HG03135 (cell line): ENCODE measurements around the gene PNLIPRP2.

Experiments used
- ATAC-seq: cut with Tn5 transposase; IDR thresholded peaks from one replicate; pipeline ENCODE4 v1.9.1; 2021; ENCODE audit warnings: mild to moderate bottlenecking, moderate library complexity; ENCODE audit not compliant: unreplicated experiment

Gene PNLIPRP2

DNA sequence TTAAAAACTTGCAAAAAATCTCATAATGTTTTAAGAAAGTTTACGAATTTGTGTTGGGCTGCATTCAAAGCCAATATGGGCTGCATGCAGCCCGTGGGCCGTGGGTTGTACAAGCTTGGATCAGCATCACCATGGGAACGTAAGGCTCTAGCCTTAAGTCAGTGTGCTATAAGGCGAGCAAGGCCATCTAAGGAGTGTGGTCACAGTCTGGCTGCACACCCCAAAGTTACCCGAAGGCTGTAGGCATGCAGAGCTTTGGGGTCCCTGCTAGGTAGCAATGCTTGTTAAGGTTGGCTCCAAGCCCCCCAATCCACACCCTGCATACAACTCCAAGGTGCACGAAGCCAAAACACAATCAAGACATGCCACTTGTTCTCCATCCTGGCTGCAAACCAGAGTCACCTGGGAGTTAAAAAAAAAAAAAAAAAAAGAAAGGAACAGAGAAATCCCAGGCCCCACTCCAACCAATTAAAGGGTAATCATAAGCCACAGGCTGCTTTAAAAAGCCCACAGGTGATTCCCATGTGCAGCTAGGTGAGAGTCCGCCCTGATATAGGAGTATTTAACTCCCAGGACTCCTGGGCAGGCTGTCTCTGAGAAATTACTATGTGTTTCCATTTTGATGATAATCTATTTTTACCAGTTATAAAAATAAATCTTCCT is 8.5 kb upstream of the PNLIPRP2 start:
- no peak for ATAC-seq

DNA sequence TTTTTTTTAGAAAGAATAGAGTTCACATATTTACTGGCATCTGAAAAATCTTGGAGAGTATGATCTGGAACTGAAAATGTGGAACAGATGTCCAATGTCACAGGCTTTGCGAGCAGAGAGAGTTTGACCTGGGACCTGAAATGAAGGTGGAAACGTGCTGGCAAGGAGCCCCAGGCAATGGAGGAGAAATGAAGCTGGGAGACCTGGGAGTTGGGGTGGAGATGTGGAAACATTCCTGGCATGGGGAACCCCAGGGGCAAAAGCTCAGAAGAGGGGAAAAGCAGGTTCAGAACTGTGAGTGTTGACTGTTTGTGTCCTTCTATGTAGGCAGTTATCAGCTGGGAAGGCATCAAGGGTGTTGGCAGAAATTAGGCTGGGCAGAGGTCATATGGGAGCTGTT is 7.3 kb upstream of the PNLIPRP2 start:
- no peak for ATAC-seq

DNA sequence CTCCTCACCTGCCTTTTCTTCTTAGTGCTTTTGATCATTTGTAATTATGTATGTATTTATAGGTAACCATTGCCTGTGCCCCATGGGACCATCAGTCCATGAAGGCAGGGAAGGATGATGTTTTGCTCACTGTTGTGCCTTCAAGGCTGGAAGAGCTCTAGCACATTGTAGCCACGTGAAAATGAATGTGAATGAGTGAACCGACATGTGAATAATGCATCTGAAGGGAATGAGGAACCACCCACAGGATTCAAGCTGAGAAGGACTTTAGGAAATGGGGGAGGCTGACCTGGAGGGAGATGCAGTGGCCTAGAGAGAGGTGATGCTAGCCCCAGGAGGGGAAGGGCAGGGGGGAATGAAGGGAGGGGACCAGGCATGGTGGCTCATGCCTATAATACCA is 6.0 kb upstream of the PNLIPRP2 start:
- no peak for ATAC-seq

DNA sequence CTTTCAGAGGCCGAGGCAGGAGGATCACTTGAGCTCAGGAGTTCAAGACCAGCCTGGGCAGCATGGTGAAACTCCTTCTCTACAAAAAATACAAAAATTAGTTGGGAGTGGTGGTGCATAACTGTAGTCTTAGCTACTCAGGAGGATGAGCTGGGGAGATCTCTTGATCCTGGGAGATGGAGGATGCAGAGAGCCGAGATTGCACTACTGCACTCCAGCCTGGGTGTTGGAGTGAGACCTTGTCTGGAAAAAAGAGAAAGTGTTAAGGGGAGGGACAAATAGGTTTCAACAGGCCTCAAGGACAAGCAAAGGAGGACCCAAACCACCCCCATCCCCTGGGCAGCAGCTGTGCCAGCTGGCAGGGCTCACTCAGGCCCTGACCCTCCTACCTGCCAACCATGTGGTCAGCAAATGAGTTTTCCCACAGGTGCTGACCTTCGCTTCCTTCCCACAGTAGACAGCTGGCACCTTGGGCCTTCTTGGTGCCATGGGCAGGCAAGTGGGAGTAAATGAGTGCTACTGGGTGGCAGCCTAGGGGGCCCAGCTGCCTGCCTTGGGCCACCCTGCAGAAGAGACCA is 5.5 kb upstream of the PNLIPRP2 start:
- no peak for ATAC-seq

DNA sequence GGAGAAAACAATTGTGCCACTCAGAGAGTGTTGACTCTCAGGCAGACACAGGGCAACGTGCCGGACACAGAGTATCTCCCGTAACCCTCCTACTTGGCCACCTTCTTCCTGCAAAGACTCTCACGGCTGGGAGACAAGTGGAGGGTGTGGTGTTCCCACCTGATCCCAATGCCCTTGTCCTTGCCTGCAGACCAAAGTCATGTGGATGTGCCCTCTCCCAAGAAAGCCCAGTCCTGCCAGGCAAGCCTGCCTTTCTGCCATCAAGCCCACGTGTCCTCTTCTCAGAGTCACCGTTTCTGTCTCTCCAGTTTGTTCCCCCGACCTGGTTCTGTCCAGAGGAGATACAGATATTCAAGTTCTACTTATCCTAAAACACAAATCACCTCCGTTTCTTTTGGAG is 723 bp downstream of the PNLIPRP2 start:
- ATAC-seq: no peak

DNA sequence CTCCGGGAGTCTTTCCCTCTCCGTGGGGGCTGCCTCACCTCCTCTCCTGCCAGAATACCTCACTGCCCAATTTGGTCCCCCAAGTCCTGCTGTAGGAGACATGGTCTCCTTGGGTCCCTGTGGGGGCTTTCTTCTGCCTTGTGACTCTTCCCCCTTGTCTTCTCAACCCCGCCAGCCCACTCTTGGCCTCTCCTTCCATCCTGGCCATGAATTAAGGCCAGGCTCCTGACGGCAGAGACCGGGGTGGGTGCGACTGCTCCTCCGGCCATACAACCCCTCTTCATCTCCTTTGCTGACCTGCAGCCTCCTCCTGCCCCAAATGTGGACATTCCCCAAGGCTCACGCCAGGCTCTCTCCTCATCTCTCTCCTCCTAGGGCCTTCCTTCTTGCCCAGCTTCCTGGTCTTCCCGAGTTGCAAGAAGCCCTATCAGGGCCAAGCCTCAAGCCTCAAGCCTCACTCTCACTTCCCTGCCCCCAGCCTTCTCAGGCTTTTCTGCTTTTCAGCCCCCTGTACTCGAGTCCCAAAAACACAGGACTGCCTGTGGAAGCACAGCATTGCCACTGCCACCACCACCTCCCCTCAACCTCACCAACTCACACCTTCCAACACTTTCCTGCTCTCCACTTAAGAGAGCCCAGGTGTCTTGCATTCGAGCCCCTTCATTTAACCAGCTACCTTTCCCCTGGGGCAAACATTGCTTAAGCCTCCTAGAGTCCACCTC is 1.3 kb downstream of the PNLIPRP2 start:
- no peak for ATAC-seq

DNA sequence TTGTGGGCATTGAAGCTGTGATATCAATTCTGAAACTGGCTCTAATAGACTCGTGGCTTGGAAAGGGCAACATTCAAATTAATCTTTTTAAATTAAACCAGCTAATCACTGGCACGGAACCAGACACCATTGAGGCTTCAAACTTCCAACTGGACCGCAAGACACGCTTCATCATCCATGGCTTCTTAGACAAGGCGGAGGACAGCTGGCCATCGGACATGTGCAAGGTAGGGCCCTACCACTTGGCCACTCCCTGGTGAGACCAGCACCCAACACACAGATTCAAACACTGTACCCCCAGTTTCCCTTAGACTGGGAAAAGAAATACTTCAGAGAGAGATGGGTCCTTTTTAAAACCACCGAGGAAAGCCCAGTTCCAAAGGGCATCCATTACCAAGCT is 5.1 kb downstream of the PNLIPRP2 start:
- no peak for ATAC-seq

DNA sequence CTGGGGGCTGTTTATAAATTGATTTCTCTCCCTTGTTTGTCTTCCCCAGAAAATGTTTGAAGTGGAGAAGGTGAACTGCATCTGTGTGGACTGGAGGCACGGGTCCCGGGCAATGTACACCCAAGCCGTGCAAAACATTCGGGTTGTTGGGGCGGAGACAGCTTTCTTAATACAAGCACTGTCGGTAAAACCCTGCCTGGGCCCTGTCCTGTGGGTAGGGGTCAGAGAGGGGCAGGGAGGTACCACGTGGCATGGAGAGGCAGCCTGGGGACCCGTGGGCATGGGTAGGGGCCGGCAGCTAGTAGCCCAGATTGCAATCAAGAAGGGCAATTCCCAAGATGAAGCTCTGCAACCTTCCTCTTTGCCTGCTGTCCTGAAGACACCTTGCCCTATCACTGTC is 6.1 kb downstream of the PNLIPRP2 start:
- ATAC-seq: no peak

DNA sequence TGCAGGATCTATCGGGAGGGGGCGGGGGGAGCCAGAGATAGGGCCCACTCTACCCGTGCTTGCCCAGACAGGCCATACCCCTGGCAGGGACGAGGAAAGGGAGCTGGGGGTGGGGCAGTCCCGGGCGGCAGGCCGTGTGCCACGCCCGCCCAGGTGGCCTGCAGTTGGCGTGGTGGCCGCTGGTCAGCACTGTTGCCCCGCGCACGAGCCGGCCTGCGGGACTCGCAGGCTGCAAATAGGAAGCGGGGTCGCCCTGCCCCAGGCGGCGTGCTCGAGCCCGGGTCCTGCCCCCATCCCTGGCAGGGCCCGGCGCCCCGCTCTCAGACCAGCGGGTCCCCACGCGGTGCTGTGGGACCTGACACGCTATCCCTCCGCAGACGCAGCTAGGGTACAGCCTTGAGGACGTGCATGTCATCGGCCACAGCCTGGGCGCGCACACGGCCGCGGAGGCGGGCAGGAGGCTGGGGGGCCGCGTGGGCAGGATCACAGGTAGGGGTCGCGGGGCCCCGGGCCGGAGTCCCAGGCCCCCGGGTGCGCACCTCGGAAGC is 6.7 kb downstream of the PNLIPRP2 start:
- no peak for ATAC-seq

DNA sequence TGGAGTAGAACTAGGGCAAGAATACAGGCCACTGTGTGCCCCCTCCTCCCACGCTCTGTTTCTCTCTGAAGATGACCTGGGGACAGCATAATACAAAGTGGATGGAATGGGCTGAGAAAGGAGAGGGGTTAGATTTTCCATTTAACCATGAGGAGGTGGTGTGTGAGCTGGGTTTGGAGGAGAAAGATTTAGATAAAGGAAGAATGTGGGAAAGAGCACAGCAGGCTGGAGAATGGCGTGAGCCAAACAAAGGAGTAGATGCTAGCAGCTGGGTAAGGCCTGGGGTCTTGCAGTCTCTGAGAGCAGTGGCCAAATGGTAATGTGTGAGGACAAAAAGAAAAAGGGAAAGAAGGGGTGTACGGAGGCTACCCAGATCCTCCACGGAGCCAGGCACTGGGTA is 8.6 kb downstream of the PNLIPRP2 start:
- ATAC-seq: no peak

DNA sequence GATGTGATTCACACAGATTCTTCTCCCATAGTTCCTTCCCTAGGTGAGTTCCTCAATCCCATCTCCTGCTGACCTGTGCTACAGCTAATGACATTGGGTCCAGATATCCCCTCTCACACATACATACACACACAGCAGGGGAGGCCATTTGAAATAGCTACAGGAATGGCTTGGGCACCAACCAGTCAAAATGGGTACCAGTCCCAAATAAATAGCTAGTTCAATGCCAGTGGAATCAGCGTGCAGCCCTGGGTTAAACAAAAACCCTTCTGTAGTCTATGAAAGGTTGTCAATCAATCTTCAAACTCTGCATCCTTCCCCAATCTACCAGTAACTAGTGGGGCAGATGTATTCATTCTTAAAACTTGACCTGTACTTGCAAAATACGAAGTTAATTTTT is 9.3 kb downstream of the PNLIPRP2 start:
- ATAC-seq: no peak

DNA sequence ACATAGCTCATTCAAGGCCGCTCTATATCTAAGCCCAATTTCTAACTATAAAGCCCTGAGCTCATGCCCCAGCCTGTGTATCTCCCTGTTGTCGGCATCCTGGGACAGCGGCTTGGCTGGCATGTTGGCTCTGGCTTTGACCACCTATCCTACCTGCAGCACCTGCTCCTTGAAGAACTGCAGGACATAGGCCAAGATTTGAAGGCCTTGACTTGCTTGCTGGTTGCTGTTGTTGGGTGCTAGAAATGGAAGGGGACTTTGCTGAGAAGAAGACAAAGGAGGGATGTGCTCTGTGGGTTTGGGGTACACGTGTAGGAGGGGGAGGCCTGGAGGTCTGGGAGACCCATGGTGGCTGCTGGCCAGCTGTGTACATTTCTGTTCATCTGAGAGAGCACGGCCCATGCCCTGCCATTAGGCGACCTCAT is 11.1 kb downstream of the PNLIPRP2 start:
- ATAC-seq: no peak

DNA sequence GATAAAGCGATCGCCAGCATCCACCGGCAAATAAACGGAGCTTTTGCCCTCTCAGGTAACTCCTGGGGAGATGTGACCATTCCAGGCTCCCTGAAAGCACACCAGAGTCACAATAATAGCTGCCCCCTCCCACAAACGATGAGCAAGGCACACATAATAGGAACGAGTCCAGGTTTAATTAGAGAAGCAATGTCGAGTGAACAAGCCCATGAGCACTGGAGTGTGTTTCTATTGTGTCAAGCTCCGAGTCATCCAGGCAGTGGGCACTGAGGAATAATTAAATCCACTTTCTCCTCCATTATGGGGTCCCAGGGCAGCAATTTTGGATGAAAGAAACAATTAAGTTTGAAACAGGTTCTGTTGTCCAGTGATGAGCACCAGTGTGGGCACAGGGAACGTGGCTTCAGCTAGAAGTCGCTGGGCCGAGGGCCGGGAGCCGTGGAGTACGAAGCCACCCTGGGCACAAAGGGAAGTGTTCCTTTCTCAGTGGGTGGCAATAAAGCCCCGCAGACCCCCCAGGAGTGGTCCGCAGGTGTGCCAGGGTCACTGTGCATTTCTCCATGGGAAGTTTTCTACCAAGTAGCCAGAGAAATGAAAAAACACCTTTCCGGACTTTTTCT is 12.0 kb downstream of the PNLIPRP2 start:
- ATAC-seq: no peak

DNA sequence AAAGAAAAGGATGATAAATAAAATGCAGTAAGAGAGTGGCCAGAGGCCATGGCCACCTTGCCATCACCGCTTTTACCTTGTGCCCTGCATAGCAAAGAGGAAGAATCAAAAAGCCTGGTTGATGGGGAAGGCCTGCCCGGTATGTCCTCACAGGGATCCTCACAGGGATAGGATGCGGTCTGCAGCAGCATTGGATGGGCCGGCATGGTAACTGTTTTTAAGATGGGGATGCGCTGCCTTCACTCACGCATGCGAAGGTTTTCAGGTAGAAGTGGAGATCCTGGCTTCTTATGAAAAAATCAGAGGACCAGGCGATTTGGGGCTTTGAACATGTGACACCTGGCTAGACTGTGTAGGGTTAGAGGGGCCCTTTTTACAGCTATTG is 12.5 kb downstream of the PNLIPRP2 start:
- no peak for ATAC-seq

DNA sequence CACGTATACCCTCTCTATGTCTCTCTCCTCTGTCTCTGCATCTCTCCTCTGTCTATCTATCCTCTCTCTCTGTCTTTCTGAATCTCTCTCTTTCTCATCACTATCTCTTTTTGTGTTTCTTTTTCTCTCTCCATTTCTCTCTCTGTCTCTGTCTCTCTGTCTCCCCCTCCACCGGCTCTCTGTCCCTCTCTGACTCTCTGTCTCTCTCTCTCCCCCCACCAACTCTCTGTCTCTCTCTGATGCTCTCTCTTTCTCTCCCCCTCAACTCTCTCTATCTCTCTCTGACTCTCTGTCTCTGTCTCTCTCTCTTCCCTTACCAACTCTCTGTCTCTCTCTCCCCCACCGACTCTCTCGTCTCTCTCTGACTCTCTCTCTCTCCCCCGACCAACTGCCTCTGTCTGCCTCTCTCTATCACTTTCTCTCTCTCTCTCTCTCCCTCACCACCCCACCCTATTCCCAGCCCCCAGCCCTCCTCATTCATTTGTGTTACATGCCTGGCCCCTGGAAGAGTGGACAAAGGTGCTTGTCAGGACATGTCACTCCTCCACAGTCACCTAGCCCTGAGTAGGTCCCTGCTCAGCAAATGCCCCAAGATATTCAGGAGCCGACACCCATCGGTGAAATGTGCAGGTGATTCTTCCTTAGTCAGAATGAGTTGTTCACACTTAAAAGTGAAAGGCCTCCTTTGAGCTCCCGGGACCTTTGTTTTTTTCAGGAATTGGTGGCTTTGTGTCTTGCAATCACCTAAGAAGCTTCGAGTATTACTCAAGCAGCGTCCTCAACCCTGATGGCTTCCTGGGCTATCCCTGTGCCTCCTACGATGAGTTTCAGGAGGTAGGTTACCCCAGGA is 13.6 kb downstream of the PNLIPRP2 start:
- no peak for ATAC-seq

DNA sequence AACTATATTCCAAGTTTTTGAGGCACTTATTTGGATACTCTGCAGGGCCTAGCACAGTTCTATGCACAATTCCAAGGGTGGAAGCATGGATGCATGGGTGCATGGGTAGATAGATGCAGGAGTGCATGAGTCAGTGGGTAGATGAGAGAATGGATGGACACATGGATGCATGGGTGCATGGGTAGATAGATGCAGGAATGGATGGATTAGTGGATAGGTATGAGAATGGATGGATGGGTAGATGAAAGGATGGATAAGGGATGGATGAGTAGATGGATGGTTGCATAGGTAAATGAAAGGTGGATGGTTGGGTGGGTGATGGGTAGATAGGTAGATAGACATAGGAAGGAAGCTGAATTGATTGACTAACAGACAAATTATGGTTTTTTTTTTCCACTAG is 15.6 kb downstream of the PNLIPRP2 start:
- no peak for ATAC-seq

DNA sequence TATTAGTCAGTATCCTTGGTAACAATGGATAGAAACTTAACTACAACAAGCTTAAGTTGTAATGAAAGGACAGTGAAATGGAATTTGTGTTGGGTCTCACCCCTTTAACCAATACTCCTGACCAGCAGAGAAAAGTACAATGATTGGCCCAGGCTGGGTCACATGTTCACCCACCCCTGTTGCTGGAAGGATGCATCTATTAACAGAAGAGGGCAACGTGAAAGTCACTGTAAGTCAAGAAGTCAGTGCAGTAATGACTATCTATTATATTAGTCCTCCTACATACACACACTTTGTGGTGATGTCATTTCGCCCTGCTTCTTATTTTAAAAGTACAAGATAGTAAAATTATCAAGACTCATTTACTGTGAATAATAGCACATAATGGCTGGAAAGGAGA is 16.2 kb downstream of the PNLIPRP2 start:
- no peak for ATAC-seq

DNA sequence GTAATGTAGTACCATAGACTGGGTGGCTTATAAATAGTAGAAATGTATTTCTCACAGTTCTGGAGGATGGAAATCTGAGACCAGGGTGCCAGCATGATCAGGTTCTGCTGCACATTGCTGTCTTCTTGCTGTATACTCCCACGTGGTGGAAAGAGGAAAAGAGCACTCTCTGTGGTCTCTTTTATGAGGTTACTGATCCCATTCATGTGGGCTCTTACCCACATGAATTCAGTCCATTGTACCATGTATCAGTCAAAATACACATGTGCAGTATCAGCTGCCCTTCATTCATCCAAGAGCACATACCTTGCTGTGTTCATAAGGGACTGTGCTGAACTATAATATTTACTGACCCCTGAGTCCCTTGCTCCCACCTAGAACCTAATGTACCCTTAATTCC is 17.1 kb downstream of the PNLIPRP2 start:
- no peak for ATAC-seq

DNA sequence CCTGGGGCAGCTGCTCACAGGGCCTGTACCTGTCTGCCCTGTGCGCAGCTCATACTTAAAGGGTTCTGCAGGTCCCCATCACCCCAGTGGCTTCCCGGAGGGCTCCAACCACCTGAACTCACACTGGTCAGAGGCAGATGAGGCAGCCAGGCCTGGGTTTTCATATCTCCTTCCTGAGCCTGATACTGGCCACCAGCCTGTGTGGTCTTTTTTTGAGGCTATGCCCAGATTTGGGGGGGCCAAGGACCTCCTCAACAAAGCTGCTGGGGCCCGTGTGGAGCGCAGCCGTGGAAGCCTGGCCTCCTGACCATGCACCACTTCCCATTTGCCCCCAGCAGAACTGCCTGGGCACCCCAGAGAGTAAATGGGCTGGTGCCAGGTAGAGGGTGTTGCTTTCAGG is 25.7 kb downstream of the PNLIPRP2 start:
- ATAC-seq: no peak

DNA sequence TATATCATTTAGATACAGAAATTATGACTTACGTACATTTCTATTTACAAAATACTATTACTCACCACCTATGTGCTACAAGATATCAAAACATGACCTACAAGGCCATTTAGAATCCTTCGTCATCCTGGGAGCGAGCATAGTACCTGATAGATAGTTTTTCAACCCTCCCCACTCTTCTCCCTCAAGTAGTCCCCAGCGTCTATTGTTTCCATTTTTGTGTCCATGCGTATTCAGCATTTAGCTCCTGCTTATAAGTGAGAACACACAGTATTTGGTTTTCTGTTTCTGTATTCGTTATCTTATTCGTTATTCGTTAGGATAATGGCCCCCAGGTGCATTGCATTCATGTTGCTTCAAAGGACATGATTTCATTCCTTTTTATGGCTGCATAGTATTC is 28.1 kb downstream of the PNLIPRP2 start:
- no peak for ATAC-seq

DNA sequence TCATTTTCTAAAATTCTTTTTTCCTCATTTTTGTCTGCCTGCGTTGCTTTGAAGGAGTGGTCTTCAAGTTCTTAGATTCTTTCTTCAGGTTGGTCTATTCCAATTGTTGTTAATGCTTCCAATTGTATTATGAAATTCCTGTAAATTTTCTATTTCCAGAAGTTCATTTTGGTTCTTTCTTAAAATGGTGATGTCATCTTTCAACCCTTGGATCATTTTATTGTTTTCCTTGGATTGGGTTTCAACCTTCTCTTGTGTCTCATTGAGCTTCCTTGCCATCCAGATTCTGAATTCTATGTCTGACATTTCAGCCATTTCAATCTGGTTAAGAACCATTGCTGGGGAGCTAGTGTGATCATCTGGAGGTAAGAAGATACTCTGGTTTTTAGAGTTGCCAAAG is 33.1 kb downstream of the PNLIPRP2 start:
- no peak for ATAC-seq
